GM11168 (cell line): ENCODE measurements around the gene KLKB1.
"Not testable (repeated sequence)": the region's sequence is repeated elsewhere in the genome, so short reads cannot be mapped to it uniquely, and the experiment has no call there.

Experiments used
- in situ Hi-C: fragments of 300-500 bp; cut with MboI; formaldehyde crosslinking; loops from one replicate; pipeline ENCODE4 v1.12.0; 2022; ENCODE audit warnings: low sequenced_read_pairs; ENCODE audit not compliant: unreplicated experiment

Gene KLKB1

DNA sequence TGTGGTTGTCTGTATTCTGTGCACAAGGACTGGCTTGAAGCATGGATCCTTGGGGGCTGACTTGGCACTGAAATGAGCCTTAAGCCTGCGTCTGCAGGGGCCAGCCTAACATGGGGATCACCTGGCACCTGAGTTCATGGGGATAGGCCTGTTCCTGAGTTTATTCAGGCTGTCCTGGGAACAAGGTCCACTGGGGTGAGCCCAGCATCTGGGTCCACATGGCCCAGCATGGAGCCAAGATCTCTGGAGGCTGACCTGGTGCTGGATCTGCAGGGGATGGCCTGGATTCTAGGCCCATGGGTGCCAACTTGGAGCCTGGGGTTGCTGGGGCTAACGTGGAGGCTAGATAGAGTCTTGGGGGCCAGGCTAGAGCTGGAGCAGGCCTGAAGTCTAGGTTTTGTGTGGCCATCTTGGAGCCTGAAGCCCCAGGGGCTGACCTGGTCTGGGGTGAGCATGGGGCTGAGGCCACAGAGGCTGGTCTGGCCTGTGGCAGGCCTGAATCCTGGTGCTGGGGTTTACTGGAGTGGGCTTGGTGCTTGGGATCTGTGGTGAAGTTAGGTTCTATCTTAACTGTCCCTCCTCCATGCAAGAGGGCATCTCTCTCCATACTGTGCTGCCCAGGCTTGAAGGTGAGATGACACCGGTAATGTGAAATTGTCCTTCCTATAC lies 652 bp upstream of the KLKB1 start:
- in situ Hi-C loops, result no loop called here

DNA sequence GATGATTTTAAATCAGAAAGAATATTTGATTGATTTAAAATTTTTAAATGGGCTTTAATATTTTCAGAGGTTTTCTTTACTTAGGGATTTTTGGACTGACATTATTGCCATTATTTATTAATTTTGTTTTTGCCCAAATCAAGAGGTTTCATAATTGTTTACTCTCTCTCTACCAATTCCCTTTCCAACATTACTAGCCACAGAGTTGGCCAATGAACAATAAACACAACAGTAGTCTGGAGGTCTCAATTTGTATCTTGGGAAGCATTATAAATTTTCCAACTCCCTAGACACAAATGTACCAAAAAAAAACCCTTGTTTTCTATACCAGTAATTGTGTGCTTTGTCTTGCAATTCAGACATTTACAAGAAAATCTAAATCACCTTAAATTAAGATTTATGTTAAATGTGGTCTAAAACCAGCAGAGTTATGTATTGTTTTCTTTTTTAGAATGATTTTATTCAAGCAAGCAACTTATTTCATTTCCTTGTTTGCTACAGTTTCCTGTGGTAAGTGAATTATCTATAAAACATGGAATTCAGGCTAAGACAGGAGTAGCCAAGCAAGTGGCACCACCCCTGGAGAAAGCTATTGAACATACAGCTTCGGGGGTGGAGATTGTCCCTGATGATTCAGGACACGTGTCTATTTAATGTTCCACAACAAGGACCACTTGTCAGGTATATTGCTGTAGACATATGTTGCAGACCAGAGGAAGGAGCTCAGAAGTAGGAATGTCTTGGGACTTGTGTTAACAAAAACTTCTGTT lies 622 bp downstream of the KLKB1 start:
- in situ Hi-C loops, result no loop called here

DNA sequence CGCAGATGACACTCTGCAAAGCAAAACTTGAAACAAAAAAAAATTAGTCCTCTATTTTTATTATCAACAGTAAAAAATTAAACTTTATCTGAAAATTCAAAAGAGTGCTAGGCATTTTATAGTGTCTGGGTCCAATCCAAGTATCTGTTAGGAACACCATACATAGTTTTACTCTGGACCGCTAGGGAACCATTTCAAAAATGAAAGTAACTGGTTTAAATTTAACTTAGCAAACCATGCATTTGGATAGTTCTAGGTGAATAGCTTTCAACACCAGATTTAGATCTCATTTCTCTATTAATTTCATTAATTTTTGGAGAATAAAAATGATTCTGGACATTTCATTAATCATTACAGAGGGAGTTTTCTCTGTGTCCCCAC lies 1.2 kb downstream of the KLKB1 start:
- in situ Hi-C loops, result no loop called here

DNA sequence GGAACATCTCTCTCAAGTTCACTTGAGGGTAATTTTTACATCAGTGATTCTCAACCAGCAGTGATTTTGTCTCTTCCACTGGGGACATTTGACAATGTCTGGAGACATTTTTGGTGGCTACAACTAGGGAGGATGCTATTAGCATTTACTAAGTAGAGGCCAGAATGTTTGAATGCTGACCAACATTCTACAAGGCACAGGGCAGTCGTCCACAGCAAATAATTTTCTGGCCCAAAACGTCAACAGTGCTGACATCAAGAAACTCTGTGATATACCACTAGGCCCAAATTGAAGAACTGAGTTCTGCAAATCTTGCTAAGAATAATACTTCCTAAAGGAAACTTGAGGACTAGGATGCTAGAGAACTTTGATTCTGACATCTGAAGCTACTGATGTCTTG lies 7.1 kb downstream of the KLKB1 start:
- in situ Hi-C loops, result no loop called here

DNA sequence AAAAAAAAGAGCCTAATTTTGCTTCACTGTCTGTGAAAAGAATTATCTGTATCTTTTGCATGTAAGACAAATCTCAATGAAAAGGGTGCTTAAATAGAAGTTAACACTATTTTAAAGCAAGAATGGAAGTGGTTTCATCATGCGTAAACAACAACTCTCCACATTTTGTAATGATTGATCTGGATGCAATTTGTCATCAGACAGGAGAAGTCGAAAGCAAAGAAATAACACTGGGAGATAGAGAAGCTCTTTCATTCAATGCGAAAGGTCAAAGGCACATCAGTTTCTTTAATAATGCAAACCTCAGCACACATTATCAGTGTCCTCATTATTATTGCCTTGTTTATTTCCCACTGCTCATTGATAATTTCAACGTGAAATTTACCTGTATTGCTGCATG lies 8.8 kb downstream of the KLKB1 start:
- in situ Hi-C loops, result no loop called here

DNA sequence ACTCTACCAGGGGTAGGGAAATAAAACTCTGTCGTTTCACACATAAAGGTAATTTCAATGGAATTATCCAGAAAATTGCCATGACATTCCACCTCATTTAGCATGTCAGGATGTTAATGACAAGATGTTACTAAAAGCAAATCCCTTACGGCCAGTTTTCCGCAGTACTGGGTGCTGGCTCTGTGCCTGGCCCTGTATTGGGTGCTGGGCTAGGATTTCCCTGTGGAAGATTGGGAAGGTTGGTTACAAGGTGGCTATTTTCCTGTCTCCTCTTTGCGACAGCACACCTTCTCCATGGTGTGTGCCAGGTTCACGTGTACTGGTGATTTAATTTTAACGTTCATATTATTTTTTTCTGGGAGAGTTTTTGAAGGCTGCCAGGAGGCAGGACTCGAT lies 13.1 kb downstream of the KLKB1 start:
- in situ Hi-C loops, result no loop called here

DNA sequence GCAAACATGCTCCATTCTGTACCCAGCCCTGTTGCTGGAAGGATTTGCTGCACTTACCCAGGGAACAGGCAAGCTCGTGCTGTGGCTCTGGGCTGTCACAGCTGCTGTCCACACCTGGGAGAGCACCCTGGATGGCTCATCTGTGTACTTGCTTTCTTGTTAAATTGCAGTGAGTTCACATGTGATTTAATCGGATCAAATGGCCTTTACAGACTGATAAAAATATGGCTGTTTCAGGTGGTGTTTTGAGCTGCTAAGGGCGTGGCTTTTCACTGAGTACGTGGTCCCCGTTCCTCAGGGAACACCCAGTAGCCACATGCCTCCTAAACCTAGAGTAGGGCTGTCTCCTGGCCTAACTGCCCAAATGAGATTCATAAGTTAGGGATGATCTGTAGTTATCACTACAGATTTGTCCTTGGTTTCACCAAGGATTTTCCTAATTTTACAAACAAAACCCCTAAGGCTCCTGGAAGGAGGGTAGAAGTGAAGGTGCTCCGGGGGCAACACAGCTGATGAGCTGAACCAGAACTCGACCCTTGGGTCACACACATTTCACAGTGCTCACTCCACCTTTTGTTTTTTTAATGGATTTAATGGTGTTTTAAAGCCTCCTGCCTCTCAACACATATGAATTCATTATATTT lies 13.7 kb downstream of the KLKB1 start:
- in situ Hi-C loops, result no loop called here

DNA sequence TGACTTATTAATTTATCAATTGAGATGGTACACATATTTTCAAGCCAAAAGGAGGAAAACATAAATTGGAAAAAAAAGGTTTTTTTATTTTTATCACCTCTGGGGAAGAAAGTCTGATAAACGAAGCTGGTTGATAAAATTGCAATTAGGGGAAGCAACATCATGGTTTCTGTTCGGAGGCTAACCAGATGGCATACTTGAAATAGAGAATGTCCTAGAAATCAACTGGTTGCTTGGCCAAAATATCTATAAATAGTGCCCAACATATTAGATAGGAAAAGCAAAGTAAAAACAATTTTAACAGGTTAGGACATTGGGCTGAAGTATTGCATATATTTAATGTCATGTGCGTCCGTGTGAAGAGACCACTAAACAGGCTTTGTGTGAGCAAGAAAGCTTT lies 14.3 kb downstream of the KLKB1 start:
- in situ Hi-C loops, result no loop called here

DNA sequence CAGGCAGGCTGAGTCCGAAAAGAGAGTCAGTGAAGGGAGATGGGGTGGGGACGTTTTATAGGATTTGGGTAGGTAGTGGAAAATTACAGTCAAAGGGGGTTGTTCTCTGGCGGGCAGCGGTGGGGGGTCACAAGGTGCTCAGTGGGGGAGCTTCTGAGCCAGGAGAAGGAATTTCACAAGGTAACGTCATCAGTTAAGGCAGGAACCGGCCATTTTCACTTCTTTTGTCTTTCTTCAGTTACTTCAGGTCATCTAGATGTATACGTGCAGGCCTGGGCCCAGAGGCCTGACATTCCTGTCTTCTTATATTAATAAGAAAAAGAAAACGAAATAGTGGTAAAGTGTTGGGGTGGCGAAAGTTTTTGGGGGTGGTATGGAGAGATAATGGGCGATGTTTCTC lies 14.7 kb downstream of the KLKB1 start:
- in situ Hi-C loops, result not testable (repeated sequence)

DNA sequence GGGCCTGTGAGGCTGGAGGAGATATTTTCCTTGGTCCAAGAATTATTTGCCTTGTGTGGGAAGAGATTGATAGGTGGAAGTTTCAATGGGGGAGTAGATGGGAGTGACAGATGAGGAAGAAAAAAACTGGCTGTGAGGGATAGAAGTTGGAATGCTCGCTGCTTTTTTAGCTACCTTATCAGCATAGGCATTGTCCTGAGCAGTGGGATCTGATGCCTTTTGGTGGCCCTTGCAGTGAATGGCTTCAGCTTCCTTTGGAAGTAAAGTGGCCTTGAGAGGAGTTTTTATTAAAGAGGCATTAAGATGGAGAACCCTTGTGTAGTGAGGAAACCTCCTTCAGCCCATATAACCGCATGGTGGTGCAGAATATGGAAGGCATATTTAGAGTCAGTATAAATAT lies 16.0 kb downstream of the KLKB1 start:
- in situ Hi-C loops, result no loop called here

DNA sequence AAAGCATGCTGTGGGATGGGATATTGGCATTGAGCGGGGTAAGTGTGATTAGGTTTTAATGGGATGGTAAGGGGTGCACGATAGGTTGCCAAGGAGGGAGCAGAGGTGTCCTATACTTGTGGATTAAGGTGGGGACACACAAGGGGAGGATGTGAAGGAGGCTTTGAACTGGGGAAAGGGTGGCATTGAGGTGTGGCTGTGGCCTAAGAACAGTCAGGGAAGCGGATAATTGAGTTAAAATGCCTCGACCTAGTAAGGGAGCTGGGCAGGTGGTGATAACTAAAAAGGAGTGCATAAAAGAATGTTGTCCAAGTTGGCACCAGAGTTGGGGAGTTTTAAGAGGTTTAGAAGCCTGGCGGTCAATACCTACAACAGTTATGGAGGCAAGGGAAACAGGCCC lies 17.5 kb downstream of the KLKB1 start:
- in situ Hi-C loops, result no loop called here

DNA sequence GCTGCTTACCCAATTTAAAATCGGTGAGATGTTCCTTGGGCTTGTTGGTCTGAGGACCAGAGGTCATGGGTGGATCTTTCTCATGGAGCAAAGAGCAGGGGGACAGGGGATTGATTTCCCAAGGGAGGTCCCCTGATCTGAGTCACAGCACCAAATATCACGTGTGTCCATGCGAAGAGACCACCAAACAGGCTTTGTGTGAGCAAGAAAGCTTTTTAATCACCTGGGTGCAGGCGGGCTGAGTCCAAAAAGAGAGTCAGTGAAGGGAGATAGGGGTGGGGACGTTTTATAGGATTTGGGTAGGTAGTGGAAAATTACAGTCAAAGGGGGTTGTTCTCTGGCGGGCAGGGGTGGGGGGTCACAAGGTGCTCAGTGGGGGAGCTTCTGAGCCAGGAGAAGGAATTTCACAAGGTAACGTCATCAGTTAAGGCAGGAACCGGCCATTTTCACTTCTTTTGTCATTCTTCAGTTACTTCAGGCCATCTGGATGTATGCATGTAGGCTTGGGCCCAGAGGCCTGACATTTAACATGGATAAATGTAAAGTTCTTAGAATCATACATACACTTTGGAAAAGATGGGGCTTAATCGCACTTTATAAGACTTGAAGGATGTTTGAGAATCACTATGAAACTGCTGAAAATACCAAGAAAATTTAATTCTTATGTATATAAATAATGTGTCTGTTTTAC lies 19.9 kb downstream of the KLKB1 start:
- in situ Hi-C loops, result not testable (repeated sequence)

DNA sequence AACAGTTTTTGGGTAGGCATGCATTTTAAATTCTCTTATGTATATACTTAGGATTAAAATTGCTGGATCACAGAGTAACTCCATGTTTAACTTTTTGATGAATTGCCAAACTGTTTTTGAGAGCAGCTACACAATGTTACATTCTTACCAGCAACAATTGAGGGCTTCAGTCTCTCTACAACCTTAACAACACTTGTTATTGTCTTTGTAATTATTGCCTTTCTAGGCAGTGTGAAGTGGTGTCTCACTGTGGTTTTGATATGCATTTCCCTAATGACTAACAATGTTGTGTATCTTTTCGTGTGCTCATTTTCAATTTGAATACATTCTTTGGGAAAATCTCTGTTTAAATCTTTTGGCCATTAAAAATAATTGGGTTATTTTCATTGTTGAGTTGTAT lies 21.3 kb downstream of the KLKB1 start:
- in situ Hi-C loops, result no loop called here

DNA sequence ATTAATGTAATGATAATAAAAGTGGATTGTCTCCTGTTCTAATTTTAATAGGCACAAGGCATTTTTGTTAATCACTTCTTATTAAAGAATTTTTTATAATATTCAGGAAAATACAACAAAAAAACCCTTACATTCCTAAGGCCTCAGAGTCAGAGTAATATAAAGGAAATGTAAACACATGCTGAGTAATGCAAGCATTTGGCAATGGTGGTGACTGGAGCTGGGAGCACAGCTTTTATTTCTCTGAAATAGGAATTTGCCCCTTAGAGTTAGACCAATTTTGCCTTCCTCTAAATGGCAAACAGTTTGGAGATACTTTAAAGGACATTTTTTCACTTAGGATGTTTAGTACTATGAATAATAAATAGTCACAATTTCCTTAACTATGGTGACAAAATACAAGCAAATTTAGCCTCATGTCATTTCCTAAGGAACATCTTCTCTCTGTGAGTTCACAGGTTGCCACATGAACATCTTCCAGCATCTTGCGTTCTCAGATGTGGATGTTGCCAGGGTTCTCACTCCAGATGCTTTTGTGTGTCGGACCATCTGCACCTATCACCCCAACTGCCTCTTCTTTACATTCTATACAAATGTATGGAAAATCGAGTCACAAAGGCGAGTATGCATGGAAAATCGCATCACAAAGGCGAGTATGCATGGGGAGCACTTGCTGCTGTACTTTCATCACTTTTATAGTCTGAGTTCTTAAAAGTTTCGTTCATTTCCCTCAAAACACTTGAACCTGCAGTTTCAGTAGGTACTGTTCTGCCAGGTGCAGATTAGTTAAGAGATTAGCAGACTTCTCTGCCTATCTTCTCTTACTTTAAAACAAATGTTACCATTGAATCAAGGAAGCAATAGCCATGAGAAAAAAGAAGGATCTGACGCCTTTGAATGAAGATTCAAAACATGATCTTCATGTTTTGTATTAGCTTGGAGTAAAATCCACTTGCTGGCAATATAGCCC lies 22.8 kb downstream of the KLKB1 start:
- in situ Hi-C loops, result no loop called here

DNA sequence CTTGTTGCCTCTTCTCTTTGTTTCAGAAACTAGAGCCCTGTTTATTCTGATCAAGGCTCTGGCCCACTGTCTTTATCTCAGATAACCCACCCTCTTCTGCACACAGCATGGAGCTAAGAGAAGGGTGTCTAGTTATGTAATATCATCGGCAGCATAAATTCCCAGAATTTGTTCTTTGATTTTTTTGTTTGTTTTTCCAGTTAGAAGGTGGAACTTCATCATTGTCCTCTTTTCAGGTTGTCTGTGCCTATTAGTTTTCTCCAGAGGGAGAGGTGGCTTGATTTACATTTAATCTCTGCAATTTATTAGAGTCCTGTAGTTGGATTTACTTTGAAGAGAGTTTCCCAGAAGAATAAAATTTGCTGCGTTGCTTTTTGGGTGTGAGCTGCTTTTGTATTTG lies 23.5 kb downstream of the KLKB1 start:
- in situ Hi-C loops, result no loop called here

DNA sequence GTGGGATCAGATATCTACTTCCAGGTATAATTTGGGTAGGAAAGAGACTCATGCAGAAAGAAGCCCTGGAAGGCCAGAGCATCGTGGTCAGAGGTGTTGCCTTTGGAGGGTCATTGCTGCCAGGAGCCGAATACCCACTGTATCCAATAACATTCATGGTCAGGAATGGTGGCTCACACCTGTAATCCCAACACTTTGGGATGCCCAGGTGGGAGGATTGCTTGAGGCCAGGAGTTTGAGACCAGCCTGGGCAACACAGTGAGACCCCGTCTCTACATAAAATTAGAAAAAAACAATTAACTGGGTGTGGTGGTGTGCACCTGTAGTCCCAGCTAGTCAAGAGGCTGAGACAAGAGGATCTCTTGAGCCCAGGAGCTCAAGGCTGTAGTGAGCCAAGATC lies 27.8 kb downstream of the KLKB1 start:
- in situ Hi-C loops, result no loop called here

DNA sequence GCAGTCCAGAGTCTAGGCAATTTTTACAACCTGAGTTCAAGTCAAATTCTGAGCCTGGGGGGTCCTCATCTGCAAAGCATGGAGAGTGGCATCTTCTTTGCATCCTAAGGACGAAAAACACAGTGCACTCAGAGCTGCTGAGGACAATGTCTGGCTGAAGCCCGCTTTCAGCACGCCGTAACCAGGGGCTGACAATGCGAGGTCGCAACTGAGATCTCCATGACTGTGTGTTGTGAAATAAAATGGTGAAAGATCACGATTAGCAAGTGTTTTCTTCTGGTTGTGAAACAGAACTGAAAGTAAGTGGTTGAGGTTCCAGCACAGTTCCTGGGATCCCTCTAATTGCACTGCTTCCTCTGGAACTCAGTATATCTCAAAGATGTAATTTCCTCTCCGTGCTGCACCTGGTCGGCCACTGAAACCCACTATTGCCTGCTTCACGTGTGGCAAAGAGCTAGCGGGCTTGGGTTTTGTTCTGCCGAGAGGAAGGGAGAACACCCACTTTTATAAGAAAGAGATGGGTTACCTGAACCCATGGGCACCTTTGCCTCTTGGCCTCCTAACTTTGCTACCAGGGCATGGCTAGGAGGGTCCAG lies 31.0 kb downstream of the KLKB1 start:
- in situ Hi-C loops, result no loop called here

DNA sequence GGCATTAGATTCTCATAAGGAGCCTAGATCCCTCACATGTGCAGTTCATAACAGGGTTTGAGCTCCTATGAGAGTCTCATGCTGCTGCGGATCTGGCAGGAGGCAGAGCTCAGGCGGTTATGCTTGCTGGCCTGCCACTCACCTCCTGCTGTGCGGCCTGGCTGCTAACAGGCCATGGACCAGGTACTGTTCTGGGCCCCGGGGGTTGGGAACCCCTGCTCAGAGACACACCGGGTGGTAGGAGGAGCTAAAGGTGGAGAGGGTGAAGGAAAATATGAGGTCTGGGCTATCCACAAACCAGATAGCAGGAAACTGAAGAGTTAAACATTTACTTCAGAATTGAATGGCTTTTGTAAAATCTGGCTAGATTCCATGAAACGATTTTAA lies 32.8 kb downstream of the KLKB1 start:
- in situ Hi-C loops, result no loop called here
